Astrocyte (in vitro differentiated cells and primary cell): ENCODE data around the gene MAN2A1.

Experiments used
- EZH2 ChIP-seq: IDR thresholded peaks from 2 replicates; pipeline ENCODE4 v1.6.1; 2012; ENCODE audit warnings: mild to moderate bottlenecking, low read length, inconsistent platforms; ENCODE audit not compliant: insufficient read depth
- TF ChIP-seq, protein P1 (sequence below): IDR thresholded peaks from 2 replicates; pipeline ENCODE4 v1.5.1; 2011; ENCODE audit warnings: low read depth, mild to moderate bottlenecking, inconsistent platforms, low read length, moderate library complexity; ENCODE audit not compliant: insufficient read depth

DNA sequence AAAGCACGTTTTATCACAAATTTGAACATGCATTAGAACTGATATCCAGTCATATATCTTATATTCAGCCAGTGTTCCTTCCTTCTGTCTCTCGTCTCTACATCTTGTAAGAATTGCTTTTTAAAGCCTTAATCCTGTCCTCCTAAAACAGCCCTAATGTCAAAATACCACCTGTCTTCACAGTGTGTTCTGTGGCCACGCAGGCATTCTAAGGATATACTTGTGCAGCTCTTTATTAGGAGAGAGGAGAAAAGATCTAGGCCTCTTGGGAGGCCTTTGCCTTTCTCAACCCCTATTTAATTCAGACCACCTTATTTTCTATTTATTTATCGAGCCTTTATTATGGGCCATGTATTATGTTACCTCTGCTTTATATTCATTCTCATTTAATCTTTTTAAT is 78.3 kb downstream of the MAN2A1 start:
- TF ChIP-seq, protein P1, sequence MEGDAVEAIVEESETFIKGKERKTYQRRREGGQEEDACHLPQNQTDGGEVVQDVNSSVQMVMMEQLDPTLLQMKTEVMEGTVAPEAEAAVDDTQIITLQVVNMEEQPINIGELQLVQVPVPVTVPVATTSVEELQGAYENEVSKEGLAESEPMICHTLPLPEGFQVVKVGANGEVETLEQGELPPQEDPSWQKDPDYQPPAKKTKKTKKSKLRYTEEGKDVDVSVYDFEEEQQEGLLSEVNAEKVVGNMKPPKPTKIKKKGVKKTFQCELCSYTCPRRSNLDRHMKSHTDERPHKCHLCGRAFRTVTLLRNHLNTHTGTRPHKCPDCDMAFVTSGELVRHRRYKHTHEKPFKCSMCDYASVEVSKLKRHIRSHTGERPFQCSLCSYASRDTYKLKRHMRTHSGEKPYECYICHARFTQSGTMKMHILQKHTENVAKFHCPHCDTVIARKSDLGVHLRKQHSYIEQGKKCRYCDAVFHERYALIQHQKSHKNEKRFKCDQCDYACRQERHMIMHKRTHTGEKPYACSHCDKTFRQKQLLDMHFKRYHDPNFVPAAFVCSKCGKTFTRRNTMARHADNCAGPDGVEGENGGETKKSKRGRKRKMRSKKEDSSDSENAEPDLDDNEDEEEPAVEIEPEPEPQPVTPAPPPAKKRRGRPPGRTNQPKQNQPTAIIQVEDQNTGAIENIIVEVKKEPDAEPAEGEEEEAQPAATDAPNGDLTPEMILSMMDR, result no peak
- no peak for TF ChIP-seq EZH2
